GM10266 (cell line): ENCODE results near the gene DOC2B.
"Not testable (repeated sequence)": the region's sequence is repeated elsewhere in the genome, so short reads cannot be mapped to it uniquely, and the experiment has no call there.

Experiments
- DNase-seq: peaks from one replicate; pipeline ENCODE4 v3.0.0; 2012; ENCODE audit errors: extremely low spot score
- TF ChIP-seq, protein P1 (sequence below): IDR thresholded peaks from 2 replicates; pipeline ENCODE4 v1.5.1; 2012; ENCODE audit warnings: mild to moderate bottlenecking, low read depth; ENCODE audit not compliant: control insufficient read depth, insufficient read depth; ENCODE audit errors: missing control alignments

The DOC2B gene

DNA sequence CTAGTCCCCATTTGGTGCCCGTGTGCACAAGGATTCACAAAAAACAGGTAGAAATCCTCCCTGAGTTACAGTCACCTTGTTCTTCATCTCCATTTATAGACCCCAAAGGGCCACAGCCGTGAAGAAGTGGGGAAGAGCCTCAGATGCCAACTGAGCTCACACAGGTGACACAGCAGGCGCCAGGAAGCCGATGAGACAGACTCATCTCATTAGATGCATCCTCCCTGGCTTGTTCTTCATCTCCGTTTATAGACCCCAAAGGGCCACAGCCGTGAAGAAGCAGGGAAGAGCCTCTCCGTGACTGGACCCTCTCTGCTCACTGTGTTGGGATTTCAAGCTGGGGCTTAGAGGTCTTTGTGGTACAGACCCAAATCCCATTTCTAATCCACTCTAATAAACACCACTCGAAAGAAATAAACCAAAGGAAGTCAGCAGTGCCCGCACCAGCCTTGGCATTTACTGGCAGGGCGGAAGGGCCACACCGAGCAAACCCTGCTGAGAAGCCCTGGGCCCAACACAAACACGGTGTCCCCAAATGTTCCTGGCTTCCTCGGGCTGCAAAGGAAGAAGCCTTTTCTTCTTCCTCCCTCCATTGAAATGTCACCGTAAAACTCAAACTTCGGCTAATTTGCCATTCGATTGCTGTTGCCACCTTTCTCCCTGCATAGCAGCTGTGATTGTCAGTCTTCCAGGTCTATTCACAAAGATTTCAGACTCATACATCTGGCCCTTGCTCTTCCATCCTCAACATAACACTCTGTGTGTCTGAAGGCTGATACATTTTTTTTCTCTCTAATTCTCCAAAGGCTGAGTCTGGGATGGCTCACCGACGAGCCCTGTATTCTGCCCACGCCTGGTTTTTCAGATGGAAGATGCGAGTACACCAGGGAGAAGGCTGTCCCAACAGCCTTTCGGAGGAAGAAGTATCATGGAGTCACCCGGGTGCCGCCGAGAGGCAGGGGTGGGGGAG lies 44.9 kb upstream of the DOC2B start:
- TF ChIP-seq, protein P1, sequence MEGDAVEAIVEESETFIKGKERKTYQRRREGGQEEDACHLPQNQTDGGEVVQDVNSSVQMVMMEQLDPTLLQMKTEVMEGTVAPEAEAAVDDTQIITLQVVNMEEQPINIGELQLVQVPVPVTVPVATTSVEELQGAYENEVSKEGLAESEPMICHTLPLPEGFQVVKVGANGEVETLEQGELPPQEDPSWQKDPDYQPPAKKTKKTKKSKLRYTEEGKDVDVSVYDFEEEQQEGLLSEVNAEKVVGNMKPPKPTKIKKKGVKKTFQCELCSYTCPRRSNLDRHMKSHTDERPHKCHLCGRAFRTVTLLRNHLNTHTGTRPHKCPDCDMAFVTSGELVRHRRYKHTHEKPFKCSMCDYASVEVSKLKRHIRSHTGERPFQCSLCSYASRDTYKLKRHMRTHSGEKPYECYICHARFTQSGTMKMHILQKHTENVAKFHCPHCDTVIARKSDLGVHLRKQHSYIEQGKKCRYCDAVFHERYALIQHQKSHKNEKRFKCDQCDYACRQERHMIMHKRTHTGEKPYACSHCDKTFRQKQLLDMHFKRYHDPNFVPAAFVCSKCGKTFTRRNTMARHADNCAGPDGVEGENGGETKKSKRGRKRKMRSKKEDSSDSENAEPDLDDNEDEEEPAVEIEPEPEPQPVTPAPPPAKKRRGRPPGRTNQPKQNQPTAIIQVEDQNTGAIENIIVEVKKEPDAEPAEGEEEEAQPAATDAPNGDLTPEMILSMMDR = no peak
- DNase-seq = no peak

DNA sequence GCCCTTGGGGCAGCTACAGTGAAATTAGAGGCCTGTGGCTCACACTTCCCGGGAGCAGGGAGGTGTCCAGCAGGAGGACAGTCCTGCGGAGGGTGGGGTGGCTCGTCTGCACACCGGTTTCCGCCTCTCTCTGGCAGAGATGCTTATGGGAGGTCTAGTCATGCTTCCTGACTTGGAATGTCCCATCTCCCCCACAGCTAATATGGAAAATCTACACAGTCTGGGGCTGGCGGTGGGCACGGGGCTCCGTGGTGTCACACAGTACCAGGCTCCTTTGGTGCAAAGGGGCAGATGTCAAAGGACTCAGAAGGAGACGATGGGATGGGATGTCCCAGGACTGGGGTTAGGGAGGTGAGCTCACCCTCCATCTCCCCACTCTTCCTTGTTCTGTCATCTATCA lies 44.1 kb upstream of the DOC2B start:
- TF ChIP-seq, protein P1 = no peak
- no peak for DNase-seq

DNA sequence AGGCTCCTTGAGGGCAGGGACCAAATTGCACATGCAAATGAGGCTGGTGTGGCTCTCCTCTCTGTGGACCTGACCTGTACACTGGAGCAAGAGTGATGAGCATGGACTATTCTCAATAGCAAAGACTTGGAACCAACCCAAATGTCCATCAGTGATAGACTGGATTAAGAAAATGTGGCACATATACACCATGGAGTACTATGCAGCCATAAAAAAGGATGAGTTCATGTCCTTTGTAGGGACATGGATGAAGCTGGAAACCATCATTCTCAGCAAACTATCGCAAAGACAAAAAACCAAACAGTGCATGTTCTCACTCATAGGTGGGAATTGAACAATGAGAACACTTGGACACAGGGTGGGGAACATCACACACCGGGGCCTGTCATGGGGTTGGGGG lies 43.1 kb upstream of the DOC2B start:
- DNase-seq = not testable (repeated sequence)

DNA sequence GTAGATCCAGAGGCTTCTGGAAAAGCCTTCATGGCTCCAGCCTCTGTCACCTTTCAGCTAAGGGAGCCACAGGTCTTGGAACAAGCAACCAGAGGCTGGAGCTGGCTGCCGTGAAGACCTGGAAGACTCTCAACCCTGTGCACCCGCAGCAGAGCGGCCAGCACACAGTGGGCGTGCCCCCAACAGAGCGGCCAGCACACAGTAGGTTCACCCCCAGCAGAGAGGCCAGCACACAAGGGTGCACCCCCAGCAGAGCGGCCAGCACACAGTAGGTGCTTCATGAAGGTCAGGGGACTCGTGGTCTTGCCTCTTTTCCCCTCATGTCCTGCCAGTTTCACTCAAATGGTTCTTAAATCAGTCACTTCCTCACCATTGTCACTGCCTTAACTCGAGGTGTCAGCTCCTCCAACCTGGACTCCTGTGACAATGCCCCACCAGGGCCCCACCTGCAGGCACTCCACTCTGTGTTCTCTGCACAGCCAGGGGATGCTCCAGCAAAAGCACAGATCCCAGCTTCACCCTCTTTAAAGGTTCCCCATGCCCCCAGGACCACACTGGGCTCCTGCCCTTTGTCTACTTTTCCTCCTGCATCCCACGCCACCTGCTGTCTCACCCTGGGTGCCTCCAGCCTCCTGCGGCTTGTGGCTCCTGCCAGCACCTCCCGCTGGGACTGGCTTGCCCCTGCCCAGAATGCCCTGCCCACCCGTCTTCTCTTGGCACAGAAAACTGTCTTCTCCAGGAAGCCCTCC lies 42.4 kb upstream of the DOC2B start:
- TF ChIP-seq, protein P1 = no peak
- no peak for DNase-seq

DNA sequence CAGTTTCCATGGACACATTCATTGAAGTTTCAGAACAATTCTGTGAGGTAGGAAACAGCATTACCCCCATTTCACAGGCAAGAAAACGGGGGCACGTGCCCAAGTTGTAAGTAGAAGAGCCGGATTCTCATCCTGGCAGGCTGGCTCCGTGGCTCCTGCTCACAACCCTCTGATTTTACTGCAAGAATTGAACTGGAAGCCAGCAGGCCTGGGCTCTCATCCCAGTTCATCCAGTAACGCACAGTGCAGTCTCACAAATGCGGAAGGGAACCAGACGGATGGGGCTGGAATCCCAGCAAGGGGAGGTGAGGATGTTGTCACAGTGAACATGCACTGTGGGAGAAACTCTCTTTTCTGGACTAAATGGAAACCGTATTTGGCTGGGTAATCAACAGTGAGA lies 40.7 kb upstream of the DOC2B start:
- DNase-seq = no peak
- TF ChIP-seq, protein P1 = no peak

DNA sequence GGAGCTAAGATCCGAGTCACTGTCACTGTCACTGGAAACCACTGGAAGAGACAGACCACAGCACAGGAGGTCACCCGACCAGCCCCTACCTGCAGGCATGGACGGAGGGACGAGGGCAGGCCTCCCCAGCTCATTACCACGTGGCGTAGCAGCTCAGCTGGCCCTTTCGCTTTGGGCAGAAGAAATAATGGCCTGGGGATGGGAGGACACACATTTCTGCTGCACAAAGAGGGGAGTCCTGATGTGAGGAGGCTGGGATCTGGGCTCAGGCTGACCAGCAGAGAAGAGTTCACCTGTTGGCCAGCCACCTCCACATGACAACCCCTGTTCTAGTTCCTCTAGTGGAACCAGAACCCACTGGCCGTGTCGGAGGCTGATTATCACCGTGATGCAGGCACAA lies 38.2 kb upstream of the DOC2B start:
- no peak for DNase-seq
- TF ChIP-seq, protein P1 = no peak

DNA sequence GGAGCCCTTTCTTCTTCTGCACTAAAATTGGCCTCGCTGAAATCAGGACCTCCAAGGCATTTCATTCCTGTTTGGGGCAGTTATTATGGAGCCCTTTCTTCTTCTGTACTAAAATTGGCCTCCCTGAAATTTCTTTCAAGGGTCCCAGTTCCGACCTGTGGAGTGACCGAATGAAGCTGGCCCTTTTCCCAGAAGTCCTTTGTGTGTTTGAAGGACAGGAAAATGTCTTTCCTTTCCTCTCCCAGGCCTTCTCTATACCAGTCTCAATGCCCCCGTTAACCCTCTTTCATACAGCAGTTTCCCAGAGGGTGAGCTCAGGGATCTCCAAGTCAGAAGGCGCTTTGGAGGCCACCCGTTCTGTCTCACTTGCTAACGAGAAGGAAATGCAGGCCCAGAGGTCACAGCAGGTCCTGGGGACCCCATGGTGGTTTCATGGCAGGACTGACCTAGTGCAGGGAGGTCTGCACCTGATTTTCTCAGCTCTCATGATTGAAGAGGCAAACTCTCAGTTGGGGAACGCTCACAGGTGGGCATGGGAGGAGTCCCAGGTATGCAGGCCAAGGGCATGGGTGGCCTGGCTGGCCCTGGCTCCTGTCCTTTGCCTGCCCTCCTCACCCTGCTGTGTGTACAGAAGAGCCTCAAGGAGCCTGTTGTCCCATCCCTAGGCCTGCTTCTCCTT lies 37.1 kb upstream of the DOC2B start:
- TF ChIP-seq, protein P1 = no peak

More for the DNA sequence above, 37.1 kb upstream of the DOC2B start:
- DNase-seq = no peak
